SJSA1 (cell line): ENCODE data around the gene ACTRT2. TPM values are rescaled to one million over a fixed set of nuclear protein-coding genes. Genes with fewer than 3 reads are reported as not detected.

Experiments
- DNase-seq, 2 experiments: peaks; one replicate each; pipeline ENCODE4 v3.0.0-alpha.2; 2015 to 2020; ENCODE audit warnings: low spot score in 2 of 2, low read depth in 1 of 2
- H3K27ac ChIP-seq: fragments of 250-450 bp; sonication (Bioruptor Pico); 2 replicates; pipeline ENCODE4 v1.5.1; 2020; ENCODE audit warnings: mild to moderate bottlenecking, moderate library complexity
- H3K27me3 ChIP-seq: fragments of 250-450 bp; sonication (Bioruptor Pico); replicated peaks from 2 replicates; pipeline ENCODE4 v1.5.1; 2020; ENCODE audit warnings: mild to moderate bottlenecking, moderate library complexity
- H3K36me3 ChIP-seq: fragments of 250-450 bp; sonication (Bioruptor Pico); 2 replicates; pipeline ENCODE4 v1.5.1; 2020; ENCODE audit warnings: mild to moderate bottlenecking
- H3K4me1 ChIP-seq: fragments of 250-450 bp; sonication (Bioruptor Pico); replicated peaks from 2 replicates; pipeline ENCODE4 v1.6.1; 2021; ENCODE audit warnings: mild to moderate bottlenecking
- H3K4me3 ChIP-seq: fragments of 250-450 bp; sonication (Bioruptor Pico); 2 replicates; pipeline ENCODE4 v1.5.1; 2020; ENCODE audit warnings: mild to moderate bottlenecking
- H3K9me3 ChIP-seq: fragments of 250-450 bp; sonication (Bioruptor Pico); replicated peaks from 2 replicates; pipeline ENCODE4 v1.5.1; 2020; ENCODE audit warnings: mild to moderate bottlenecking
- total RNA-seq: library from RNA; depleted of rRNA; stranded (reverse); fragments of >200 nt; shearing (Covaris generic); gene quantifications from 2 replicates; pipeline ENCODE4 v1.2.3, GENCODE V29; 2014

ACTRT2 gene
- total RNA-seq, 1 experiment from 2014 or later = not detected

DNA sequence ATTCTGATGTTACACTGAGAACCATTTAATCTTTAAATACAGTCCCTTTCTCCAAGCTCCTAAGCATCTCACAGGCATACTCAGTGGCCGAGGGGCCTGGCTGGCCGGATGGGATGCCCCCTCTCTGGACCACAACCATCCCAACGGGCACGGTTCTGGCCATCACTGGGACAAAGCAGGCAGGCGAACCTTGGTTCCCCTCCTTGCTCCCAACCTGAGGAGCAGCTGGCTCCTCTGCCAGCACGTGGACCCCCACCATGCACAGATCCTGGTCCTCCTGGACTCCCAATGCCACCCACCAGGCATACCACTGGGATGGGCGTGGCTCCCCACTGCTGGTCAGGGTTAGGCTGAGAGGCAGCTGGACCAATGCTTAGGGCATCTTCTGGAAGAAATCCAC is 27.9 kb downstream of the ACTRT2 start:
- no peaks in the 10 kb centered on the region for H3K27me3 ChIP-seq
- DNase-seq = no peak
- H3K4me1 ChIP-seq = no peaks in the 10 kb centered on the region
- H3K36me3 ChIP-seq = no peaks in the 10 kb centered on the region
- H3K4me3 ChIP-seq = no peak overlapping the region
- 0 out of 2 replicates have a peak, but pooled peaks cover 2% of the 10 kb centered on the region for H3K9me3 ChIP-seq
- H3K27ac ChIP-seq = no peak overlapping the region

DNA sequence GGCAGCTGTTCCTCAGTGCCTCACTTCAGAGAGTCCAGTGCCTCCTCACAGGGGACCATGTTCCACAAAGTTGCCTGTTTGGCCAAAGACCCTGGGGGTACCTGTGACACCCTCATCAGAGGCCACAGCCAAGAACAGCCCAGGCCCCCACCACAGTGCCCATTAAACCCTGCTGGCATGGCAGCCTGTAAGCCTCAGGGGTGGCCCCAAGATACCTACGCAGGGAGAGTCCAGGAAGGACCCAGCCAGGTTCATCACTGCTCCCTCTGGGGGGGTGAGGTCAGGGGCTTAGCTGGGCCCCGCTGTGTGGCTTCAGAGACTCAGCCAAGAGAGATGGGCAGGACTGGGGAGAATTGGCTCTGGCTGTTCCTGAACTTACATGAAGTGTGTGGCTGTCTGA is 28.6 kb downstream of the ACTRT2 start:
- H3K36me3 ChIP-seq = no peaks in the 10 kb centered on the region
- no peak for DNase-seq
- H3K27me3 ChIP-seq = no peaks in the 10 kb centered on the region
- 0 out of 2 replicates have a peak, but pooled peaks cover under 1% of the 10 kb centered on the region for H3K9me3 ChIP-seq
- no peak overlapping the region for H3K27ac ChIP-seq
- H3K4me1 ChIP-seq = no peaks in the 10 kb centered on the region
- H3K4me3 ChIP-seq = no peak overlapping the region

DNA sequence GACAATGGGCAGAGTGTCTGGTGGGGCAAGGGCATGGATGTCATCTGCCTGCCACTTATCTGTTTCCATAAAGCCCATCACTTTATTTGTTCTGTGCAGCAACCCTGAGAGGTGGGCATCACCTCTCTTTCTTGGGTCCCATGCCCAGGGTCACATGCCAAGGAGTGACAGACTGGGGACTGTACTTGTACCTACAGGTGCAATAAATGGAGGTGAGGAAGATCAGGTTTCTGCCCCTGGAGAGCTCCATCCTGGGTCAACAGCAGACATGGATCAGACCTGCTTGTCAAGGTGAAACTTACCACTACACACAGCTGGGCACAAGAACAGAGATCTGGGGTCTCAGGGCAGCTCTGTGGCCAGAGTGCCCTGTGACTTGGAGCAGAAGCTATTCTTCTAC is 29.3 kb downstream of the ACTRT2 start:
- H3K27me3 ChIP-seq = no peaks in the 10 kb centered on the region
- H3K9me3 ChIP-seq = no peaks in the 10 kb centered on the region
- H3K27ac ChIP-seq = no peak overlapping the region
- no peak for DNase-seq
- H3K4me1 ChIP-seq = no peaks in the 10 kb centered on the region
- H3K36me3 ChIP-seq = no peaks in the 10 kb centered on the region
- no peak overlapping the region for H3K4me3 ChIP-seq

DNA sequence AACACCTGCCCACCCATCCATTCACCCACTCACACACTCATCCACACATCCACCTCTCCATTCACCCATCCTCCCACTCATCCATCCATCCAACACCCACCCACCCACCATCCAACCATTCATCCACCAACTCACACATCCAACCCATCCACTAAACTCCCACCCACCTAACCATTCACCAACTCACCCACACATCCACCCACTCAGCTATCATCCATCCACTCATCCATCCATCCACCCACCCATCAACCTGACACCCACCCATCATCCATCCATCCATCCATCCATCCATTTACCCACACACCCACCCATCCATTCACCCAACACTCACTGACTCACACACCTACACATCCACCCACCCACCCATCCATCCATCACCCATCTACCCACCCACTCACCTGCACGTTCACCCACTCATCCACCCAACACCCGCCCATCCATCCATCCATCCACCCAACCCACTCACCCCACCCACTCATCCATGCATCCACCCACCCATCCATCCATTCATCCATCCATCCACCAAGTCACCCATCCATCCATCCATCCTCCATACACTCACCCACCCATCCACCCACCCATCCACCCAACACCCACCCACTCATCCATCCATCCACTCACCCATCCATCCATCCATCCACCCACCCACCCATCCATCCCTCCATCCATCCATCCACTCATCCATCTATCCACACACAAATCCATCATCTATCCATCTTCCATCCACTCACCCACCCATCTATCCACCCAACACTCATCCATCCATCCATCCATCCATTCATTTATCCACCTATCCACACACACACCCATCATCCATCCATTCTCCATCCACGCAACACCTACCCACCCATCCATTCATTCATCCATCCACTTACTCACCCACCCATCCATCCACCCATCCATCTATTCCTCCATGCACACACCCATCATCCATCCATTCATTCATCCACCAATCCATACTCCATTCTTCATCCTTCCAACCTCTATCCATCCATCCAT is 30.3 kb downstream of the ACTRT2 start:
- H3K4me1 ChIP-seq = no peaks in the 10 kb centered on the region
- no peak overlapping the region for H3K27ac ChIP-seq
- DNase-seq = no peak

DNA sequence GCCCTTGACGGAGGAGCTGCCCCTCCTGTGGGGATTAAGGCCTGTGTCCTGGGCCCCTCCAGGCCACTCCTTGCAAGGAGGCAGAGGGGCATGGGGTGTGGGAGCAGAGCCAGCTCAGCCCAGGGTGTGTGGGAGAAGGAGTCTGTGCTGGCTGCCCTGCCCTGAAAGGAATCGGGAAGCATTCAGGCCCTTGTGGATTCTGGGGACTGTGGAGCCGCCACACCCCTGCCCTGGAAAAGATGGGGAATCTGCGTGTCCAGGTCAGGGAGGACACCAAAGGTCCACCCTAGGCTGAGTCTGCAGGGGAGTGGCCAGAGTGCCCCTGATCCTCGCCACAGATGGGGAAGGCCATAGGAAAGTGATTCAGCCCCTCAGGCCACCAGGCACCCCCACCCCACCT is 31.2 kb downstream of the ACTRT2 start:
- H3K27me3 ChIP-seq = no peaks in the 10 kb centered on the region
- H3K36me3 ChIP-seq = no peaks in the 10 kb centered on the region
- H3K9me3 ChIP-seq = no peaks in the 10 kb centered on the region
- no peak overlapping the region for H3K4me3 ChIP-seq
- DNase-seq = no peak
- no peak overlapping the region for H3K27ac ChIP-seq
- H3K4me1 ChIP-seq = no peaks in the 10 kb centered on the region

More for the DNA sequence above, 30.3 kb downstream of the ACTRT2 start:
- Histone ChIP-seq H3K4me3 (no peak overlapping the region), H3K9me3 (no peaks in the 10 kb centered on the region), H3K36me3 (no peaks in the 10 kb centered on the region), H3K27me3 (no peaks in the 10 kb centered on the region)

DNA sequence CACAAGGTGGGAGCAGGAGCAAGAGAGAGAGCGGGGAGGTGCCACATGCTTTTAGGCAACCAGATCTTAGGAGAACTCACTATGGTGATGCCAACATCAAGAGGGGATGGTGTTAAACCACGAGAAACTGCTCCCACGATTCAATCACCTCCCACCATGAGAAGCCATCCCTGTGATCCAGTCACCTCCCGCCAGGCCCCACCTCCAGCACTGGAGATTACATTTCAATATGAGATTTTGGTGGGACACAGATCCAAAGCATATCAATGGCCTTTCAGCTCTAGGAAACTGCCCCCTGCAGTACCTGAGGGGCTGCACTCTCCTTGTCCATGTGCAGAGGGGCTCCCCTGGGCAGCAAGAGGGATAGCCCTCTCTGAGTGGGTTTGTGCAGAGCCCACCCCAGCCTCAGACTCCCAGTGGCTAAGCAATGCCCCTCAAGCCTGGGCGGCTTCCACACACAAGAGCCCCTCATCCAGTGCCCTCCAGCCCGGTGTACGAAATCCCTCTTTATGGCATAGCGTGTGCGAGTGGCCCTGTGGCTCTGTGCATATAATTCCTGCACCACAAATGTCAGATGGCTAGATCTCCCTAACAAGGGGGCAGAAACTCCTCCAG is 32.2 kb downstream of the ACTRT2 start:
- no peak for DNase-seq
- H3K27ac ChIP-seq = no peak overlapping the region
- no peak overlapping the region for H3K4me3 ChIP-seq
- H3K9me3 ChIP-seq = no peaks in the 10 kb centered on the region
- H3K27me3 ChIP-seq = no peaks in the 10 kb centered on the region
- H3K36me3 ChIP-seq = no peaks in the 10 kb centered on the region
- no peaks in the 10 kb centered on the region for H3K4me1 ChIP-seq

DNA sequence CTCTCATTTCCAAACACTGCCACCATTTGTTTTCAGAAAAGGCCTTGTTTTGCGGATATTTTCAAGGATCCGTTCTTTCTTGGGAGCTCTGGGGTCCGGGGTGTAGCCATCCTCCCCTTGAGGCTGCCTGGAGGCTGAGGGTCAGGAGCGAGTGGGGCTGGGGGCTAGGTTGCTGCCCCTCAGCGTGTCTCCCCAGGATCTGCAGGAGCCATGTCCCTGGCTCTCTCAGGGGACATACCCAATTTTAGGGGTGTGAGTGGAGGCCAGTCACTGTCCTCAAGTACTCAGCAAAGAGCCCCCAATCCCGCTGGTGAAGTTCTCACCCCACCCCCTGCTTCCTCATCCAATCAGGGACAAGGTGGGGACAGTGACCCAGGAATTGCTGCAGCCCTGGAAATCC is 32.7 kb downstream of the ACTRT2 start:
- Histone ChIP-seq H3K9me3 (no peaks in the 10 kb centered on the region), H3K36me3 (no peaks in the 10 kb centered on the region), H3K27ac (no peak overlapping the region), H3K4me1 (no peaks in the 10 kb centered on the region), H3K4me3 (no peak overlapping the region), H3K27me3 (no peaks in the 10 kb centered on the region)
- no peak for DNase-seq

DNA sequence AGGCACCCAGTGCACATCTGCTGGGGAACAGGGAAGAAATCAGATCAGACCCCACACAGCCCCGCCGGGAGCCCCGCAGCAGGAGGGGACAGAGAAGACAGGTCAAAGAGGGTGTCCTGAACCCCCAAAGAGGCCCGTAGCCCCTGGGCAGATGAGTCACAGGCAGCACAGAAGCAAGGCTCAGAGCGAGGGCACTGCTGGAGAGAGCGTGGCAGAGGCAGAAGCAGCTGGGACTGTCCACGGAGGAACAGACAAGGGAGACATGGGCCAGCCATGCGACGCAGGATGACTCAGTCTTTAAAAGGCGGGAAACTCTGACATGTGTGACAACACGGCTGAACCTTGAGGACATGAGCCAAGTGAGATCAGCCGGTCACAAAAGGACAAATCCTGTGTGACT is 33.2 kb downstream of the ACTRT2 start:
- H3K4me1 ChIP-seq = no peaks in the 10 kb centered on the region
- no peak for DNase-seq
- no peaks in the 10 kb centered on the region for H3K9me3 ChIP-seq
- no peak overlapping the region for H3K27ac ChIP-seq
- no peak overlapping the region for H3K4me3 ChIP-seq
- H3K27me3 ChIP-seq = no peaks in the 10 kb centered on the region
- no peaks in the 10 kb centered on the region for H3K36me3 ChIP-seq

DNA sequence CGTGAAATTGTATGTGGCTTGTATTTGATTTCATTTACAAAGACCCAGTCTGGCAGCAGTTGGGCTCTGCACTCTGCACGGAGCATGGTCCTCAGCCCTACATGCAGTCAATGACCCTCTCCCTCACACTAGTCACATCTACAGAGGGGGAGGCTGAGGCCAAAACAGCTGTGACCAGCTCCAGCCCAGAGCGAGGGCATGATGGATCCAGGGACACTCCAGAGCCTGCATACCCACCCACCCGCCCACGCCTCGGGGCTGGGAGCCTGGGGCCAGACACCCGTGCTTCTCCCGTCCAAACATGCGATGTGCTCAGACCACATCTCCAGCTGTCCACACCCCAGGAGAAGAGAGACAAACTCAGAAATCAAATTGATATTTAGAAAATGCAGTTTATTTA is 33.8 kb downstream of the ACTRT2 start:
- DNase-seq = no peak
- Histone ChIP-seq H3K36me3 (no peaks in the 10 kb centered on the region), H3K27me3 (0 out of 2 replicates have a peak, but pooled peaks cover 2% of the 10 kb centered on the region), H3K27ac (no peak overlapping the region), H3K9me3 (no peaks in the 10 kb centered on the region), H3K4me1 (no peaks in the 10 kb centered on the region), H3K4me3 (no peak overlapping the region)

DNA sequence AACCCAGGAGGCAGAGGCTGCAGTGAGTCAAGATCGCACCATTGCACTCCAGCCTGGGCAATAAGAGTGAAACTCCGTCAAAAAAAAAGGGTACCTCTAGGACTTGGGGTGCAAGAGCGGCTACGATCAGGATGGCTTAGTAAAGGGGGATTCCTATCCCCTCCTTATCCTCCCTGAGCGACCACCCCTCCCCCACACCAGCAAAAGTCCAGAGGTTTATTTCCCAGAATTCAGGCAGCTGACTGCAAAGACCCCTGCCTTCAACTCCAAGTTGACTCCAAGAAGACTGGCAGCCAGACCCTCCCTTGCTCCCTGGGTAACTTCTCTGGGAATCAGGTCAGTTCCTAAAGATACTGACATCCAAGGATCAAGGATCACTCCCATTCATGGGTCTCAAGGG is 35.4 kb downstream of the ACTRT2 start:
- no peak for DNase-seq

DNA sequence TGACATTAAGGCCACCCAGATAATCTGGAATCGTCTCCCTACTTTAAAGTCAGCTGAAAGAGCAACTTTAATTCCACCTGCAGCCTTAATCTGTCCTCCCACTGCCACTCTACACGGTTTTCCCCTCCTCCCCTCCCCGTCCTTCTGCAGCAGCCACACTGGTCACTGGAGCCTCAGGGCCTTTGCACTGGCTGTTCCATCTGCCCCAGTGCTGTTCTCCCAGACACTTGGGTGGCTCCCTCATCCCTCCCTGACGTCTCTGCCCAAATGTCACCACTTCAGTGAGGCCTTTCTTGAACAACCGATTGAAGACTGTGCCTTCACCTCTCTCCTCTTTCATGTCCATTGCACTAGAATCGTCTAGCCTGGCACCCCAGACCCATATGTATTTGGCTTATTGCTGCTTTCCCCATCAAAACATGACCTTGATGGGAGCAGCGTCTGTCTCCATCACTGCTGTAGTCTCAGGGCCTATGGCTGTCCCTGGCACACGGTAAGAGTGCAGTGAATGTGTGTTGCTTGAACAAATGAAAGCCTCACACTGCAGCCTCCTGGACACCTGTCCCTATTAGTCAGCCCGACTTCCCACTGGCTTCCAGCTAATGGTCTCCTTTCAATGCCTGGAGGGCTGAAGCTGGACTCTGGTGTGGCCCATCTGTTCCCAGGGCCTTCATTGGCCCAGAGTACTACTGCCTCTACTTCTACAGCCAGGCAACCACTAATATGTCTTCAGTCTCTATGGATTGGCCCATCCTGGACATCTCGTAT is 37.2 kb downstream of the ACTRT2 start:
- 0 out of 2 replicates have a peak, but pooled peaks cover 2% of the 10 kb centered on the region for H3K27me3 ChIP-seq
- no peak for DNase-seq
- no peaks in the 10 kb centered on the region for H3K36me3 ChIP-seq
- H3K4me1 ChIP-seq = no peaks in the 10 kb centered on the region
- no peak overlapping the region for H3K27ac ChIP-seq
- H3K9me3 ChIP-seq = no peaks in the 10 kb centered on the region
- no peak overlapping the region for H3K4me3 ChIP-seq

More for the DNA sequence above, 35.4 kb downstream of the ACTRT2 start:
- Histone ChIP-seq H3K4me3 (no peak overlapping the region), H3K27me3 (0 out of 2 replicates have a peak, but pooled peaks cover 2% of the 10 kb centered on the region), H3K27ac (no peak overlapping the region), H3K9me3 (no peaks in the 10 kb centered on the region), H3K4me1 (no peaks in the 10 kb centered on the region), H3K36me3 (no peaks in the 10 kb centered on the region)

DNA sequence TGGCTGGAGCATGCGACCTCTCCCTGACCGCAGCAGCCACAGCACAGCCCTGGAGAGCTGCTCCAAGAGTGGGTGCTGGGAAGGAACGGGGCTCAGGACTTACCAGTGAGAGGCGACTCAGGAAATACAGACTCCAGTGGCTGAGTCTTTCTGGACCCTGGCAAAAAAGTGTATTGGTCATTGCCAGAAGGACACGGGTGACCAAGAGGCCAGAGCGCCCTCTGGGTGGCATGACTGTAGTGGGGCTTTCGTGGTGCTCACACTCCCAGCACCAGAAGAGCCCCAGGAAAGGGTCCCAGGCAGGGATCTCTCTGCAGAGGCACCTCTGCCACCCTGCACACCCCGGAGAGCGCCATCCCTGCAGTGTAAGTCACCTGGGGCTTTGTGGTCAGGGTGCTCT is 38.9 kb downstream of the ACTRT2 start:
- H3K36me3 ChIP-seq = no peaks in the 10 kb centered on the region
- no peak overlapping the region for H3K4me3 ChIP-seq
- no peak overlapping the region for H3K27ac ChIP-seq
- no peak for DNase-seq
- no peaks in the 10 kb centered on the region for H3K9me3 ChIP-seq
- H3K27me3 ChIP-seq = 0 out of 2 replicates have a peak, but pooled peaks cover 2% of the 10 kb centered on the region
- H3K4me1 ChIP-seq = no peaks in the 10 kb centered on the region

DNA sequence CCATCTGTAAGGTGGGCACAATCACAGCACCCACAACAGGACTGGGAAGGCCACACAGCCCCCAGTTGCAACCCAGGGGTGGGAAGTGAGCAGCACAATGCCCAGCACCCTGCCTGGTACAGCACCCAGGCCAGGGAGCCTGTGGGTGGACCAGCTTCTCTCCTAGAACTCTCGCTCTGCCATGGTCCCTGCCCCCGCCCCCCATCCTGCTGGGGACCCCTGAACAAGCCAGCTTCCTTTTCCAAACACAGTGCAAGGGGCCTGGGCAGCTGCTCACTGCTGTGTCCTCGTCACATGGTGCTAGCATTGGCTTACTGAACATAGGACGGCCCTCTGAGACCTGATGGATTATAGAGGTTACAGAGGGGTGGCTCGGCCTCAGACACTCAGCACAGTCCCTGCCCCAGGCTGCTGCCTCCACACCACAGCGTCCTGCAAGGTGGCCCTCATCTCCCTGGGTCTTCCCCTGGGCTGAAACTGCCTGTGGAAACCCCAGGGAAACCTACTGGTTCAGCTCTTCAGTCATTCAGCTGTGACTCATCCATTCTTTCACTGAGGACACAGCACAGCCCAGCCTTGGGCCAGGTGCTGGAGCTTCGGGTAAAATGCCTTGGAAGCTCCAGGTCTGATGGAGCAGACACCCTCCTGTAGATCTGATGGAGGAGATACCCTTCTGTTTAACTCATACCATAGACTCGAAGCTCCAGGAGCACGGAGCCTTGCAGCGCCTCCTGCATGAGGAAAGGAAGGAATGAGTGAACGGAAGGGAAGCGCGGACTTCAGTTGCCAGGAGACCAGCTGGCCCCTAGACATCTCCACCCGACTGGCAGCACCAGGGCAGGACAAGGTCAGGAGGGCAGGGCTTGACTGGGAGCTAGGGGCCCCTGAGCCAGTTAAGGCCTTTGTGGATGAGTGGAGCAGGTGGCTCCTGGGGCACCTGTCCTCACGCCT is 39.6 kb downstream of the ACTRT2 start:
- 0 out of 2 replicates have a peak, but pooled peaks cover 2% of the 10 kb centered on the region for H3K27me3 ChIP-seq
- no peaks in the 10 kb centered on the region for H3K4me1 ChIP-seq
- no peak overlapping the region for H3K4me3 ChIP-seq
- DNase-seq = no peak
- H3K27ac ChIP-seq = no peak overlapping the region
- no peaks in the 10 kb centered on the region for H3K36me3 ChIP-seq
- H3K9me3 ChIP-seq = no peaks in the 10 kb centered on the region
